Stimulated activated effector memory CD8-positive, alpha-beta T cell treated with anti-CD3 and anti-CD28 coated beads, Interleukin-12 subunit alpha, Interleukin-12 subunit beta, amount 100 ng/mL, for 72 hours (primary cell): Measurements from ENCODE around the gene VRTN.
A peak's percentile ranks its signal among the peaks of the same experiment; 100 is the strongest.
"Not testable (repeated sequence)": the region's sequence is repeated elsewhere in the genome, so short reads cannot be mapped to it uniquely, and the experiment has no call there.

ENCODE experiments used
- ATAC-seq: fragments of 150-1000 bp; cut with Tn5 transposase; 2 replicates; pipeline ENCODE4 v1.10.0; 2021
- DNase-seq, 2 donors: peaks; one replicate each; pipeline ENCODE4 v3.0.0; 2021 to 2022; ENCODE audit warnings: low spot score in 2 of 2
- H3K27ac Mint-ChIP-seq: one replicate; pipeline ENCODE4 v1.8.0; 2022; ENCODE audit warnings: mild to moderate bottlenecking, mixed read lengths
- H3K36me3 Mint-ChIP-seq: one replicate; pipeline ENCODE4 v1.8.0; 2022; ENCODE audit warnings: mild to moderate bottlenecking, mixed read lengths
- H3K4me1 Mint-ChIP-seq: one replicate; pipeline ENCODE4 v1.8.0; 2022; ENCODE audit warnings: mixed read lengths
- H3K4me3 Mint-ChIP-seq: one replicate; pipeline ENCODE4 v1.8.0; 2022; ENCODE audit warnings: mild to moderate bottlenecking, mixed read lengths
- H3K9me3 Mint-ChIP-seq: one replicate; pipeline ENCODE4 v1.8.0; 2022; ENCODE audit warnings: mixed read lengths

The VRTN gene

GRCh38 chr14:74368026-74368425, 19.8 kb downstream of the VRTN start:
- ATAC-seq: no peak
- H3K9me3 Mint-ChIP-seq: no peaks in the 10 kb centered on the region
- H3K4me3 Mint-ChIP-seq: no peak overlapping the region
- DNase-seq: no peak
- no peaks in the 10 kb centered on the region for H3K36me3 Mint-ChIP-seq
- H3K4me1 Mint-ChIP-seq: no peaks in the 10 kb centered on the region
- no peak overlapping the region for H3K27ac Mint-ChIP-seq

- H3K9me3 Mint-ChIP-seq: no peaks in the 10 kb centered on the region
- no peak overlapping the region for H3K4me3 Mint-ChIP-seq
- no peaks in the 10 kb centered on the region for H3K36me3 Mint-ChIP-seq
- DNase-seq: no peak
- H3K27ac Mint-ChIP-seq: no peak overlapping the region
- H3K4me1 Mint-ChIP-seq: no peaks in the 10 kb centered on the region
- ATAC-seq: no peak
These were observed 20.2 kb downstream of the VRTN start for GRCh38 chr14:74368441-74368840.

- no peaks in the 10 kb centered on the region for H3K4me1 Mint-ChIP-seq
- ATAC-seq (no peak), DNase-seq (no peak)
- no peaks in the 10 kb centered on the region for H3K36me3 Mint-ChIP-seq
- H3K27ac Mint-ChIP-seq: no peak overlapping the region
- H3K9me3 Mint-ChIP-seq: no peaks in the 10 kb centered on the region
- no peak overlapping the region for H3K4me3 Mint-ChIP-seq
These were observed 29.9 kb downstream of the VRTN start for GRCh38 chr14:74377976-74378690.

- H3K4me3 Mint-ChIP-seq: no peak overlapping the region
- ATAC-seq: no peak
- H3K27ac Mint-ChIP-seq: no peak overlapping the region
- no peaks in the 10 kb centered on the region for H3K36me3 Mint-ChIP-seq
- H3K9me3 Mint-ChIP-seq: no peaks in the 10 kb centered on the region
- no peaks in the 10 kb centered on the region for H3K4me1 Mint-ChIP-seq
- DNase-seq: no peak
These were observed 31.9 kb downstream of the VRTN start for GRCh38 chr14:74380172-74380571.

DNA sequence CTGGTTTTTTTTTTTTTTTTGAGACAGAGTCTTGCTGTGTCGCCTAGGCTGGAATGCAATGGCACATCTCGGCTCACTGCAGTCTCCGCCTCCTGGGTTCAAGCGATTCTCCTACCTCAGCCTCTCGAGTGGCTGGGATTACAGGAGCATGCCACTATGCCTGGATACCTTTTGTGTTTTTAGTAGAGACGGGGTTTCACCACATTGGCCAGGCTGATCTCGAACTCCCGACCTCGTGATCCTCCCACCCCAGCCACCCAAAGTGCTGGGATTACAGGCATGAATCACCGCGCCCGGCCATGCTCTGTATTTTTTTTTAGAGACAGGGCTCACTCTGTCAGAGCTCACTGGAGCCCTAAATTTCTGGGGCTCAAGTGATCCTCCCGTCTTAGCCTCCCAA, 32.6 kb downstream of the VRTN start:
- Mint-ChIP-seq H3K4me1 (no peaks in the 10 kb centered on the region), H3K4me3 (no peak overlapping the region), H3K27ac (no peak overlapping the region), H3K9me3 (no peaks in the 10 kb centered on the region), H3K36me3 (no peaks in the 10 kb centered on the region)
- DNase-seq (no peak), ATAC-seq (no peak)

GRCh38 chr14:74381571-74381970, 33.3 kb downstream of the VRTN start:
- ATAC-seq, H3K27ac Mint-ChIP-seq, H3K9me3 Mint-ChIP-seq, H3K4me1 Mint-ChIP-seq, DNase-seq, H3K36me3 Mint-ChIP-seq, H3K4me3 Mint-ChIP-seq: not testable (repeated sequence)

DNA sequence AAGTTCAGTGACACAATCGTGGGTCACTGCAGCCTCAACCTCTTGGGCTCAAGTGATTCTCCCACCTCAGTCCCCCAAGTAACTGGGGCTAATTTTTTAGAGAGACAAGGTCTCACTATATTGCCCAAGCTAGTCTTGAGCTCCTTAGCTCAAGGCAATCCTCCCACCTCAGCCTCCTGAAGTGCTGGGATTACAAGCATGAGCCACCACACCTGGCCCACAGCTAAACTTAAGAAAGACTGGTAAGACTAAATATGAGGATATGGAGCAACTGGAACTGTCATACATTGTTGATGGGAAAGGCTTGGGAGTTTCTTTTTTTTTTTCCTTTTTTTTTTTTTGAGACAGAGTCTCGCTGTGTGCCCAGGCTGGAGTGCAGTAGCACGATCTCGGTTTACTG, 34.0 kb downstream of the VRTN start:
- no peak overlapping the region for H3K4me3 Mint-ChIP-seq
- no peak overlapping the region for H3K27ac Mint-ChIP-seq
- no peaks in the 10 kb centered on the region for H3K36me3 Mint-ChIP-seq
- no peak for DNase-seq
- no peak for ATAC-seq
- H3K9me3 Mint-ChIP-seq: no peaks in the 10 kb centered on the region
- H3K4me1 Mint-ChIP-seq: no peaks in the 10 kb centered on the region

- DNase-seq: no peak
- ATAC-seq: no peak
- Mint-ChIP-seq H3K9me3 (no peaks in the 10 kb centered on the region), H3K36me3 (no peaks in the 10 kb centered on the region), H3K27ac (no peak overlapping the region), H3K4me3 (no peak overlapping the region), H3K4me1 (no peaks in the 10 kb centered on the region)
These were observed 41.7 kb downstream of the VRTN start for GRCh38 chr14:74389980-74390379.

- H3K9me3 Mint-ChIP-seq: not testable (repeated sequence)
These were observed 42.2 kb downstream of the VRTN start for GRCh38 chr14:74390505-74390904.

DNA sequence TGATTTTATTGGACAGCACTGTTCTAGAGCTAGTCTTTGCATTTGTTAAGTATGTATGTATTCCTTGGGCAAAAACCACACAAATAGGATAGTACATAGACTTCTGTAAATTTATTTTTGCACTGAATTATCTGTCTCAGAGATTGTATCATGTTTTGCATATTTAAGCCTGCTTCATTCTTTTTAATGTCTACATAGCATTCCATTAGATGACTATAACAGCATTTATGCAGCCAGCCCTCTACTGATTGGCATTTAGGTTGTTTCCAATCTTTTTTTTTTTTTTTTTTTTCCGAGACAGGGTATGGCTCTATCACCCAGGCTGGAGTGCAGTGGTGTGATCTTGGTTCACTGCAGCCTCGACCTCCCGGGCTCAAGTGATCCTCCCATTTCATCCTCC, 43.2 kb downstream of the VRTN start:
- H3K36me3 Mint-ChIP-seq: no peaks in the 10 kb centered on the region
- H3K27ac Mint-ChIP-seq: no peak overlapping the region
- no peak overlapping the region for H3K4me3 Mint-ChIP-seq
- no peaks in the 10 kb centered on the region for H3K9me3 Mint-ChIP-seq
- ATAC-seq (no peak), DNase-seq (no peak)
- H3K4me1 Mint-ChIP-seq: no peaks in the 10 kb centered on the region

More at GRCh38 chr14:74390505-74390904, 42.2 kb downstream of the VRTN start:
- H3K36me3 Mint-ChIP-seq, H3K27ac Mint-ChIP-seq, H3K4me1 Mint-ChIP-seq, DNase-seq, ATAC-seq, H3K4me3 Mint-ChIP-seq: not testable (repeated sequence)

DNA sequence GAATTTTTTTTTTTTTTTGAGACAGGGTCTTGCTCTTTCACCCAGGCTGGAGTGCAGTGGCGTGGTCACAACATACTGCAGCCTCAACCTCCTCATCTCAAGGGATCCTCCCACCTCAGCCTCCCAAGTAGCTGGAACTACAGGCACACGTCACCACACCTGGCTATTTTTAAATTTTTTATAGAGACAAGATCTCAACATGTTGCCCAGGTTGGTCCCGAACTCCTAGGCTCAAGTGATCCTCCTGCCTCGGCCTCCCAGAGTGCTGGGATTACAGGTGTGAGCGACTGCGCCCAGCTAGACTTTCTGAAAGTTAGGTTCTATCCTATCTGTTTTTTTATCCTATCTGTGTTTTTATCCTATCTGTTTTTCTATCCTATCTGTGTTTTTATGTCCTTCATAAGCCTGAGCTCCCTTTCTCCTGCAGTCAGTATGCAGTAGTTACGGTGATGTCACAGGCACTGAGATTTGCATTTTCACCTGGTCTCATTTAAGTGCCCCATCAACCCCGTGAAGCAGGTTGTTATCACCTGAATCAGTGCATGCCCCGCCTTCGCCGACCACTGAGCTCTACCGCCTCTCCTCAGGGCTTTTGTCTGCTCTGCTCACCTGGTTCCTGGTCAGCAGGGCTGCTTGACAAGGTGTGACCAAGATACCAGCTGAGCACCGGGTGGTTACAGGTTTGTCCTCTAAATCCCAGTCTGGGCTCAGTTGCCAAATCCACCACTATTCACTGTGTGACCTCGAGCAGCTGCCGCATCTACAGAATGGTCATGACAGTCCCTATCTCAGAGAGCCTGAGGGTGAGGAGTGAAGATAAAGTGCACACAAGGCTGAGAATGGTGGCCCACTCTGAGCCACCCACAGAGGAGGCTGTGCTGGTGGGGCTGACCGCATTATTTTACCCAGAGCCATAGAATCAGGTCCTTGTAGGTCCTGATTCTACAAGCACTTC, 44.6 kb downstream of the VRTN start:
- Mint-ChIP-seq H3K4me1 (no peaks in the 10 kb centered on the region), H3K36me3 (no peaks in the 10 kb centered on the region), H3K9me3 (no peaks in the 10 kb centered on the region), H3K27ac (no peak overlapping the region), H3K4me3 (no peak overlapping the region)
- no peak for ATAC-seq
- DNase-seq: no peak

DNA sequence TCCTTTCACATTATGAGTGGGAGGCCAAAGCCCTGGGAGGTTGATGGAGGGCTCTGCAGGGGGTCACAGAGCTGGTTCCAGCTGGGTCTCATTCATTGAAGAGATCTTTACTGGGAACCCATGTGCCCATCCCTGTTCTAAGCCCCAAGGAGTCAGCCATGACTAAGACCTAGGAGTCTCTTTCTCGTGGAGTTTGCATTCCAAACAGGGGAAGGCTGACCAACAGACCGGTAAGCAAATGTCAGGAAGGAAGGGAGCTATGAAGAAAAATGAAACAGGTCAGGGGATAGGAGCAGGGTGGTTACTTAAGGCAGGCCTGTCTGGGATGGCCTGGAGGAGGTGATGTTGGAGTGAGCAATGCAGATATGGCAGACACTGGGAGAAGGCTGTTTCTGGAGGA, 46.3 kb downstream of the VRTN start:
- DNase-seq (no peak), ATAC-seq (no peak)
- Mint-ChIP-seq H3K4me1 (no peaks in the 10 kb centered on the region), H3K27ac (peak overlapping the region; percentile 33), H3K9me3 (no peaks in the 10 kb centered on the region), H3K4me3 (no peak overlapping the region), H3K36me3 (no peaks in the 10 kb centered on the region)

GRCh38 chr14:74395094-74395493, 46.8 kb downstream of the VRTN start:
- H3K4me1 Mint-ChIP-seq: no peaks in the 10 kb centered on the region
- H3K9me3 Mint-ChIP-seq: no peaks in the 10 kb centered on the region
- ATAC-seq (no peak), DNase-seq (no peak)
- H3K4me3 Mint-ChIP-seq: no peak overlapping the region
- H3K36me3 Mint-ChIP-seq: no peaks in the 10 kb centered on the region
- H3K27ac Mint-ChIP-seq: peak overlapping the region; percentile 33

DNA sequence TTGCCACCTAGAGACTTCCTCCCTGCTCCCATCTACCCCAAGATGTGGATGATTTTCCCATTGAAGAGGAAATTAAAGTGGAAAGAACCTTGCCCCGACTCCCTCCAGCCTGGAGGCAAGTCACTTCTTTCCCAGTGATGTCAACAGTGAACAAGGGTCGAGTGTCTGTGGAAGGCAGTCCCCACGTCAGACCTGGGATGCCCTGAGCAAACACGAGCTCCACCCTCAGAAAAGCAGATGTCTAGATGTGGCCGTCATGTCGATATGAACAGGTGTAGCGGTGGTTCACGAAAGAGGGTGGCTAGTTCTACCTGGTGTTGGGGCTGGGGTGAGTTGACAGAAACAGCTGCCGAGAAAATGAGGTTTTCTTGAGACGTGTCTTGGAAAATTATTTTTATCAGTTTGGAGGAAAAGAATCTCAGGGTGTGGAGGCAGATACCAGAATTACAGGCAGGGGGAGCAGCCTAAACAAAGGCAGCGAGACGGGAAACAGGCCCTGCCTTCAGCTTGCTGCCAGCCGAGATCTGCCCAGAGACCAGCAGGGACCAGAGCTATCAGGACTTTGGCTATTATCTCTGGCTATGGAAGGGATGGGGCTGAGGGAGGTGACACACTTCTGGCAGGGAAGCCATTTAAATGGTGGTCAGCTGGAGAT, 51.9 kb downstream of the VRTN start:
- H3K4me3 Mint-ChIP-seq: peak overlapping the region; percentile 63
- peaks cover 21% of the 10 kb centered on the region for H3K4me1 Mint-ChIP-seq
- no peak for ATAC-seq
- peak overlapping the region; percentile 94 for H3K27ac Mint-ChIP-seq
- H3K9me3 Mint-ChIP-seq: no peaks in the 10 kb centered on the region
- DNase-seq: no peak
- no peaks in the 10 kb centered on the region for H3K36me3 Mint-ChIP-seq

GRCh38 chr14:74400919-74401503, 52.7 kb downstream of the VRTN start:
- DNase-seq (no peak), ATAC-seq (no peak)
- peak overlapping the region; percentile 94 for H3K27ac Mint-ChIP-seq
- H3K4me3 Mint-ChIP-seq: peak overlapping the region; percentile 63
- H3K36me3 Mint-ChIP-seq: no peaks in the 10 kb centered on the region
- peaks cover 21% of the 10 kb centered on the region for H3K4me1 Mint-ChIP-seq
- H3K9me3 Mint-ChIP-seq: no peaks in the 10 kb centered on the region
